Mononuclear cell (primary cell): ENCODE measurements around the gene JAZF1. TPM values are rescaled to one million over a fixed set of nuclear protein-coding genes. Genes with fewer than 3 reads are reported as not detected.

ENCODE experiments used
- H3K27me3 ChIP-seq: 2 replicates; pipeline ENCODE4 v1.6.0; 2011; ENCODE audit warnings: low read length, control low read depth; ENCODE audit not compliant: insufficient read depth
- H3K4me1 ChIP-seq: 2 replicates; pipeline ENCODE4 v1.5.1; 2011; ENCODE audit warnings: mild to moderate bottlenecking, low read length, control low read depth; ENCODE audit not compliant: insufficient read depth
- H3K4me3 ChIP-seq: 2 replicates; pipeline ENCODE4 v1.5.1; 2011; ENCODE audit warnings: mild to moderate bottlenecking, low read length, moderate library complexity
- H3K9me3 ChIP-seq: 2 replicates; pipeline ENCODE4 v1.5.1; 2011; ENCODE audit warnings: low read depth, mild to moderate bottlenecking, control low read depth, low read length
- total RNA-seq: library from RNA; depleted of rRNA; stranded (reverse); fragments of >200 nt; gene quantifications from one replicate; pipeline ENCODE4 v1.2.3, GENCODE V29; 2012

JAZF1 gene
- total RNA-seq, 1 donor = 16.5 TPM

DNA sequence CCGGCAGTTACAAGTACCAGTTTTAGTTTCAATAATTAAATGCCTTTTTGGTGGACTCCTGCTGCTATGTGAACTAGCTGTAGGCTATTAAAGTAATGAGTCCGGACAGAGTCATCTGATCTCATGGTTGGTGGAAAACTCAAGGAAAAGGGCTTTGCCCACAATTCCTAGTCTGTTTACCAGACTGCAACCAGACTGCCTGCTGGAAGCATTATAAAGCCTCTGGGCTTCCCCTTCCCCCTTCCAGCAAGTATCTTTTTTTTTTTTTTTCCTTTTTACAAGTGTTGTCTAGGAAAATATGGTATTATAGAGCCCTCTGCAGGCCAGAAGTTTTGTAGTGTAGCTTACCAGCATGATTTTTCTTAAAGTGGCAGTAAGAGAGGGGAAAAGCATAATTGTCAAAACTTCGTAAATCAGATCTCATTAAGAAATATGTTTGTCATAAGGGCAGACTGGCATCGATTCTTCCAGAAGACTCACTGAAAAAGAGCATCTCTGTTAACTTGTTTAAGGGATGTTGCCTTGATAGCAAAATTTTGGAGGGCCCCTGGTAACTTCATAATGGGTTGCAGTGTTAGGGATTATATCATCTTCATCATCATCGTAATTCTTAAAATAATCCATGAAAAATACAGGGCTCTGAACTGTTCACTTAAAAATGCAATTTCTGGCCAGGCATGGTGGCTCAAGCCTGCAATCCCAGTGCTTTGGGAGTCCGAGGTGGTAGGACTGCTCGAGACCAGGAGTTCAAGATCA lies 259.3 kb downstream of the JAZF1 start:
- Histone ChIP-seq H3K27me3 (no peaks in the 10 kb centered on the region), H3K4me3 (no peak overlapping the region), H3K4me1 (no peaks in the 10 kb centered on the region), H3K9me3 (no peaks in the 10 kb centered on the region)

DNA sequence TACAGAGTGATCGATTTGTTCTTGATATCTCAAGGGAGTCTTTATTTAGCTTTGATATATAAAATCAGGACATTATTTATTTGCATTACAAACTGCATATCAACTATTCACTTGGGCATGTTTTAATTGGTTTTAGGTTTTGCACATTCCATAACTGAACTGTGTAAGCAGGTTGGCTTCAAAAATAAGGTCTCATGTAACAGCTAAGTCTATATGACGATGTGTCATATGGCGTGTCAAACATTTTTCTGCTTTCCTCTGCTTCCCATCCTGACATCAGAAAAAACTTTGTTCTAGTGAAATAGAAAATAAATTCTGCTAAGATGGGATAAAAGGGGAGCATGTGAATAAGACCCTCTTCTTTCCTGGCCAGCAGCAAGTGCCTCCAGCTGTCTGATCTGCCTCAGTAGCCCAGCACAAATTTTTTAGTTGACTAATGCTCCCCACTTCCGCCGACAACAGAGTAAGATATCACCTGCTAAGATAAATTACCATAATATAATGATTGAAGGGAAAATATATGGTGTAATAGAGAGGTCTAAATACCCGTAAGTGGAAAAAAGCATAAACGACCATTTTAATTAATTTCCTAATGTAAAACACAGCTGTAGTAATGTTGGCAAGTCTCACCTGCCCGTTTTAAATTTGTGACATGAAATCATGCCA lies 260.2 kb downstream of the JAZF1 start:
- Histone ChIP-seq H3K9me3 (no peaks in the 10 kb centered on the region), H3K4me1 (no peaks in the 10 kb centered on the region), H3K4me3 (no peak overlapping the region), H3K27me3 (no peaks in the 10 kb centered on the region)

- Histone ChIP-seq H3K4me1 (no peaks in the 10 kb centered on the region), H3K4me3 (no peak overlapping the region), H3K9me3 (no peaks in the 10 kb centered on the region), H3K27me3 (no peaks in the 10 kb centered on the region)
Observed at GRCh38 chr7:27918503-27918902, 262.1 kb downstream of the JAZF1 start.

DNA sequence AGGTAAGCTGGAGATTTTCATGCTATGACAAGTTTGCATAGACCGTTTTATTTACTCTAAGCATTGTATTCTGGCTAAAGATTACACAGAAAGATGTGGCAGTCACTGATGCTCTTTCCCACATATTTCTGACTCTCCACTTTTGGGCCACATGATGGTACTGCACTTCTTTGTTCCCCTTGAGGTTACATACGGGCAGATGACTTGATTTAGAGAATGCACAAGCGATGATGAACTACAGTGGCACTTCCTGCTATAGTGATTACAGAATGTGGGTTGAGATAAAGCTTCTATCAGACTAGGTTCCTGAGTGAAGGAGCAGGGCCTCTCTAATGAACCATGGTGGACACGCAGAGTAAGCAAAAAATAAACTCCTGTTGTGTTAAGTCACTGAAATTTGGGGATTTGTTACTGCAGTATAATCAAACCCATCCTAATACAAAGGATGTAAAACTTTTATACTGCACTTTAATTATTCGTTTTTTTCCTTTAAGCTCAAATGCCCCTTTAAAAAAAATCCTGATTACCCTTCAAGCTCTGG lies 262.8 kb downstream of the JAZF1 start:
- Histone ChIP-seq H3K4me3 (no peak overlapping the region), H3K9me3 (no peaks in the 10 kb centered on the region), H3K27me3 (no peaks in the 10 kb centered on the region), H3K4me1 (no peaks in the 10 kb centered on the region)

GRCh38 chr7:27917119-27917518 lies 263.5 kb downstream of the JAZF1 start:
- Histone ChIP-seq H3K4me3 (no peak overlapping the region), H3K27me3 (no peaks in the 10 kb centered on the region), H3K9me3 (no peaks in the 10 kb centered on the region), H3K4me1 (no peaks in the 10 kb centered on the region)

GRCh38 chr7:27916372-27916771 lies 264.2 kb downstream of the JAZF1 start:
- Histone ChIP-seq H3K27me3 (no peaks in the 10 kb centered on the region), H3K9me3 (no peaks in the 10 kb centered on the region)

GRCh38 chr7:27914409-27914808 lies 266.2 kb downstream of the JAZF1 start:
- H3K27me3 ChIP-seq = no peaks in the 10 kb centered on the region
- no peak overlapping the region for H3K4me3 ChIP-seq
- H3K4me1 ChIP-seq = no peaks in the 10 kb centered on the region
- no peaks in the 10 kb centered on the region for H3K9me3 ChIP-seq

More at GRCh38 chr7:27916372-27916771, 264.2 kb downstream of the JAZF1 start:
- Histone ChIP-seq H3K4me3 (no peak overlapping the region), H3K4me1 (no peaks in the 10 kb centered on the region)

DNA sequence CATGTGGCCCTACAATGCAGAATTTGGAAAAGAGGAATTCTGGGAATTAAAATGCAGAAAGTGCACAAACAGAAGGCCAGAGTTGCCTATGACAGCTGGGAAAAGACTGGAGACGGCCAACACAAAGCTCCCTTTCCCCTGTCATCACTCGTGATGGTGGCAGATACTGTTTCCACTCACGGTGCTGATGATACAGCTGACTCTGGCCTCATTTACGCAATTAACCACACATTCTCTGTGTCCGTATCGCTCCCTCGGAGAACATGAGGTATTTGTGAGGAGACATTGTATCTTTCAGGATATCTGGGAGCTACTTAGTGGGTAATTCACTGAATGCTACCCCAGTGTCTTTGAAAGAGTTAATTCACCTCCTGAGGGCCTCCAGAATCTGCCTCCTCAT lies 267.8 kb downstream of the JAZF1 start:
- Histone ChIP-seq H3K9me3 (no peaks in the 10 kb centered on the region), H3K27me3 (no peaks in the 10 kb centered on the region), H3K4me3 (no peak overlapping the region), H3K4me1 (no peaks in the 10 kb centered on the region)

GRCh38 chr7:27911920-27912319 lies 268.7 kb downstream of the JAZF1 start:
- Histone ChIP-seq H3K27me3 (no peaks in the 10 kb centered on the region), H3K9me3 (no peaks in the 10 kb centered on the region), H3K4me1 (no peaks in the 10 kb centered on the region), H3K4me3 (no peak overlapping the region)

- Histone ChIP-seq H3K4me1 (no peaks in the 10 kb centered on the region), H3K9me3 (no peaks in the 10 kb centered on the region), H3K27me3 (no peaks in the 10 kb centered on the region), H3K4me3 (no peak overlapping the region)
Observed at GRCh38 chr7:27910326-27910725, 270.3 kb downstream of the JAZF1 start.

- H3K27me3 ChIP-seq = no peaks in the 10 kb centered on the region
- no peaks in the 10 kb centered on the region for H3K9me3 ChIP-seq
Observed at GRCh38 chr7:27908534-27909165, 271.9 kb downstream of the JAZF1 start.

GRCh38 chr7:27906385-27907091 lies 274.1 kb downstream of the JAZF1 start:
- H3K4me1 ChIP-seq = peaks cover 5% of the 10 kb centered on the region
- H3K27me3 ChIP-seq = no peaks in the 10 kb centered on the region
- no peaks in the 10 kb centered on the region for H3K9me3 ChIP-seq
- no peak overlapping the region for H3K4me3 ChIP-seq

More at GRCh38 chr7:27908534-27909165, 271.9 kb downstream of the JAZF1 start:
- H3K4me3 ChIP-seq = no peak overlapping the region
- no peaks in the 10 kb centered on the region for H3K4me1 ChIP-seq

GRCh38 chr7:27905951-27906350 lies 274.6 kb downstream of the JAZF1 start:
- H3K4me1 ChIP-seq = peaks cover 9% of the 10 kb centered on the region
- no peak overlapping the region for H3K4me3 ChIP-seq
- H3K27me3 ChIP-seq = no peaks in the 10 kb centered on the region
- no peaks in the 10 kb centered on the region for H3K9me3 ChIP-seq

DNA sequence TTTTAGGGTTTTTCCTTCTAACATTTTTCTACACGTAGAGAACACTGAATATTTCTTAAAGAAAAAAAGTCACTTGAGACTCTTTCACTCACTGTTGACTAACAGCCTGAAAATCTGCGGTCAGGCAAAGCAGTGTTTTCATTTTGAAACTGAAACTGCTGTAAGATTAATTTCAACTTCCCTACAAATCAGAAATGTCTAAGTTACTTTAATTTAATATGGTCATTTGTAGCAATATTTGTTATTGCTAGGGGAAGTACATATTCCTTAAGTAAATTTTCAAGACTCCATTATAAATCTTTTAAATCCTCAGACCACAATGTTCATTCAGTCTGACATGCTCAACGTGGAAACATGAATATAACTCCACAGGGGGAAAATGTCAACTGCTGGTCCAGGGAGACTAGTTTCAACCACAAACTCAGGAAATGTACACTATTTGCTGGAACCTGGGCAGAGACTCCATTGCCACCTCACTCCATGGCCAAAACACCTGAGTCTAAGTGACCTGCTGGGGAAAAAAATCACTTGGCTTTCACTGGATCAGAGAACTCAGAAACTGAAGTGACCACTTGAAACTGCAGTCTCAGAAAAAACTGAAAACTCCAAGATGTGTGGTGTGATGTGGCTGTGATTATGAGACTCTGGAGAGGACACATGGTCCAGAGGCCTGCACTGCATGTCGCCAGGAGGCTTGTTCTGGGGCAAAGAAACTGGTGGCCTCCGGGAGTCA lies 279.4 kb downstream of the JAZF1 start:
- H3K9me3 ChIP-seq = no peaks in the 10 kb centered on the region
- H3K27me3 ChIP-seq = no peaks in the 10 kb centered on the region
- no peak overlapping the region for H3K4me3 ChIP-seq
- H3K4me1 ChIP-seq = peaks cover 31% of the 10 kb centered on the region
